Body of pancreas (tissue), 4 donors: ENCODE measurements around the gene MAPK11. TPM values are rescaled to one million over a fixed set of nuclear protein-coding genes. Genes with fewer than 3 reads are reported as not detected.
A peak's percentile ranks its signal among the peaks of the same experiment; 100 is the strongest.

Experiments
- ATAC-seq: fragments of 150-250 bp; one replicate; pipeline ENCODE4 v1.9.1; 2016
- DNase-seq, 4 donors: peaks; one replicate each; pipeline ENCODE4 v3.0.0-alpha.2; 2019
- H3K27ac ChIP-seq, 4 donors: fragments of 200-600 bp; sonication (generic); 1 replicate in 3 of 4; 2 replicates in 1 of 4; pipeline versions ENCODE4 v1.5.1 to v1.6.1; 2016 to 2019; ENCODE audit warnings: mild to moderate bottlenecking in 1 of 4, mixed read lengths in 1 of 4, moderate library complexity in 1 of 4
- H3K27me3 ChIP-seq, 2 donors: fragments of 200-600 bp; sonication (generic); one replicate each; pipeline ENCODE4 v1.6.0; 2016; ENCODE audit warnings: mild to moderate bottlenecking in 1 of 2
- H3K36me3 ChIP-seq, 2 donors: fragments of 200-600 bp; sonication (generic); replicated peaks in 1 of 2; 2 replicates each; pipeline ENCODE4 v1.5.1; 2016; ENCODE audit warnings: low read depth in 2 of 2; ENCODE audit not compliant: insufficient read depth in 1 of 2
- H3K4me1 ChIP-seq: fragments of 200-600 bp; sonication (generic); one replicate; pipeline ENCODE4 v1.6.0; 2016
- H3K4me3 ChIP-seq, 2 donors: fragments of 200-600 bp; sonication (generic); 1 replicate in 1 of 2; 2 replicates in 1 of 2; pipeline ENCODE4 v1.5.1; 2016 to 2019
- H3K9me3 ChIP-seq, 3 donors: fragments of 200-600 bp; sonication (generic); 1 replicate in 2 of 3; 2 replicates in 1 of 3; pipeline ENCODE4 v1.5.1; 2016
- POLR2A ChIP-seq, 3 donors: fragments of 450-650 bp; IDR thresholded peaks; one replicate each; pipeline ENCODE4 v1.6.1; 2016; ENCODE audit warnings: antibody characterized with exemption in 3 of 3, mild to moderate bottlenecking in 2 of 3
- WGBS, 2 donors: methylation state at CpG; one replicate each; pipeline ENCODE4 v1.1.5; 2017; 5-methylcytosine and 5-hydroxymethylcytosine counted together
- intact Hi-C: fragments of 100-400 bp; cut with DNase I; formaldehyde crosslinking; loops from one replicate; pipeline ENCODE4 v1.15.1; 2023
- total RNA-seq, 2 donors: library from RNA; depleted of rRNA; stranded (reverse); fragments of >200 nt; gene quantifications; one replicate each; pipeline ENCODE4 v1.1.0, GENCODE V29; 2016
- TF ChIP-seq, protein P1 (sequence below), 7 experiments: fragments of 450-650 bp in 4 of 7; fragments of 200-600 bp in 3 of 7; sonication (generic) in 3 of 7; IDR thresholded peaks; one replicate each; pipeline ENCODE4 v1.5.1; 2016 to 2019; ENCODE audit warnings: antibody characterized with exemption in 7 of 7

Gene MAPK11
- total RNA-seq, 2 donors from 2014 or later = 3.0 to 3.6 TPM

DNA sequence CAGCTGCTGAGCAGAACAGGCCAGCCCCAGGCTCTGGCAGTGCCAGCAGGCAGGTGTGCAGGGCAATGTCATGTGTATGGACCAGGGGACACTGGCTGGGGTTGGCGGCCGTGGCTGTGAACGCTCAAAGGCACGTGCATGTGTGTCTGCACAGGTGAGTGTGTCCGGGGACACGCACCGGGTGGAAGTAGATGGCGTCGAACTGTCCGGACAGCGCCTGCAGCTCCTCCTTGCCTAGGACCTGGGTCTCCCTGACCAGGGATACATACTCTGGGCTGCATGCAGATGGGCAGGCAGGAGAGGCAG lies 20.0 kb downstream of the MAPK11 start:
- H3K27ac ChIP-seq = no peak overlapping the region

DNA sequence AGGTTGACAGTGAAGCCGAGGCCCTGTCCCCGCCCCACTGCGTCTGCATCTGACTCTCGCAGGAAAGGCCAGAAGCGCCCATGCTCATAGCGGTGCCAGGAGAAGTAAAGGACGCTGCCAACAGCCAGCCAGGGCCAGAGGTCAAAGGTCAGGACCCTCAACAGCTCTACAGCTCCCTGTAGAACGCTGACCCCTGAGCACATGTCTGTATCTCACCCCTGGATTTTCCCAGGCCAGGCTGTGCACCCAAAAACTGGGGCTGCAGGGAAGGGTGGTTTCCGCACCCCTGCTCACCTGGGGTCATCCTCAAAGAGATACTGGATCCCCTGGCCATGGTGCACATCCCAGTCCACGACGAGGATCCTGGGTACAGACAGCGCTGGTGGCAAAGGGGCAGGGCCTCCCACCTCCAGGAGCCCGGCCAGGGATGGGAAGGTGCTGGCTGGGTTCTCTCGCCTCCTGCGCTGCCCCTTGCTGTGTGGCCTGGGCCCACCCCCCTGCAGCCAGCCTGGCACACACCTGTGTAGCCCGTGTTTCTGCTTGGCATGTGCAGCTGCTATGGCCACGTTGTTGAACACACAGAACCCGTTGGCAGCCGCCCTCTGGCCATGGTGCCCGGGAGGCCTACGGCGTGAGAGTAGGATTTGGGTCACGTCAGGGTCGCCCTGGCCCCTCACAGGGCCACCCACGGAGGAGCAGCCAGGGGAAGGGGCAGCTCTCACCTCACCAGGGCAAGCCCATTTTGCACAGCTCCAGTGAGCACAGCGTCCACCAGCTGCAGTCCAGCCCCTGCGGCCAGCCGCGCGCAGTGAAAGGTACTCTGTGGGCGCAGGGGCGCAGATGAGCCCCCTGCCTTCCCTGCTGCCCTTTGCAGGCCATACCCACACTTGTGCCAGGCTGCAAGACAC lies 20.6 kb downstream of the MAPK11 start:
- peaks cover 40% of the 10 kb centered on the region for H3K4me1 ChIP-seq
- WGBS, 2 donors = 80 to 96% methylated on average over 5 to 27 of the region's 32 CpGs
- H3K9me3 ChIP-seq = no peaks in the 10 kb centered on the region
- no peak overlapping the region for H3K27ac ChIP-seq
- DNase-seq = no peak
- H3K36me3 ChIP-seq = no peaks in the 10 kb centered on the region
- no peak for ATAC-seq
- no peak for TF ChIP-seq POLR2A (IDR thresholded peaks at IDR 0.05)
- TF ChIP-seq, protein P1, sequence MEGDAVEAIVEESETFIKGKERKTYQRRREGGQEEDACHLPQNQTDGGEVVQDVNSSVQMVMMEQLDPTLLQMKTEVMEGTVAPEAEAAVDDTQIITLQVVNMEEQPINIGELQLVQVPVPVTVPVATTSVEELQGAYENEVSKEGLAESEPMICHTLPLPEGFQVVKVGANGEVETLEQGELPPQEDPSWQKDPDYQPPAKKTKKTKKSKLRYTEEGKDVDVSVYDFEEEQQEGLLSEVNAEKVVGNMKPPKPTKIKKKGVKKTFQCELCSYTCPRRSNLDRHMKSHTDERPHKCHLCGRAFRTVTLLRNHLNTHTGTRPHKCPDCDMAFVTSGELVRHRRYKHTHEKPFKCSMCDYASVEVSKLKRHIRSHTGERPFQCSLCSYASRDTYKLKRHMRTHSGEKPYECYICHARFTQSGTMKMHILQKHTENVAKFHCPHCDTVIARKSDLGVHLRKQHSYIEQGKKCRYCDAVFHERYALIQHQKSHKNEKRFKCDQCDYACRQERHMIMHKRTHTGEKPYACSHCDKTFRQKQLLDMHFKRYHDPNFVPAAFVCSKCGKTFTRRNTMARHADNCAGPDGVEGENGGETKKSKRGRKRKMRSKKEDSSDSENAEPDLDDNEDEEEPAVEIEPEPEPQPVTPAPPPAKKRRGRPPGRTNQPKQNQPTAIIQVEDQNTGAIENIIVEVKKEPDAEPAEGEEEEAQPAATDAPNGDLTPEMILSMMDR (IDR thresholded peaks at IDR 0.05) = no peak
- no peaks in the 10 kb centered on the region for H3K27me3 ChIP-seq
- intact Hi-C loops = loop anchor here (10.0 kb wide), 1 partner anchor 255 kb away; the partner anchor contains the start of genes LMF2 and NCAPH2
- H3K4me3 ChIP-seq = no peak overlapping the region

More for the DNA sequence above, 20.0 kb downstream of the MAPK11 start:
- Histone ChIP-seq H3K4me1 (peaks cover 40% of the 10 kb centered on the region), H3K9me3 (no peaks in the 10 kb centered on the region), H3K27me3 (no peaks in the 10 kb centered on the region), H3K4me3 (peak overlapping the region in 1 of 2 donors; percentile 44), H3K36me3 (no peaks in the 10 kb centered on the region)
- ATAC-seq (no peak), DNase-seq (no peak)
- WGBS, 2 donors = 57 to 85% methylated on average over 5 to 11 of the region's 11 CpGs
- TF ChIP-seq, protein P1 (IDR thresholded peaks at IDR 0.05) = no peak
- TF ChIP-seq POLR2A (IDR thresholded peaks at IDR 0.05) = no peak
- intact Hi-C loops = no loop called here

DNA sequence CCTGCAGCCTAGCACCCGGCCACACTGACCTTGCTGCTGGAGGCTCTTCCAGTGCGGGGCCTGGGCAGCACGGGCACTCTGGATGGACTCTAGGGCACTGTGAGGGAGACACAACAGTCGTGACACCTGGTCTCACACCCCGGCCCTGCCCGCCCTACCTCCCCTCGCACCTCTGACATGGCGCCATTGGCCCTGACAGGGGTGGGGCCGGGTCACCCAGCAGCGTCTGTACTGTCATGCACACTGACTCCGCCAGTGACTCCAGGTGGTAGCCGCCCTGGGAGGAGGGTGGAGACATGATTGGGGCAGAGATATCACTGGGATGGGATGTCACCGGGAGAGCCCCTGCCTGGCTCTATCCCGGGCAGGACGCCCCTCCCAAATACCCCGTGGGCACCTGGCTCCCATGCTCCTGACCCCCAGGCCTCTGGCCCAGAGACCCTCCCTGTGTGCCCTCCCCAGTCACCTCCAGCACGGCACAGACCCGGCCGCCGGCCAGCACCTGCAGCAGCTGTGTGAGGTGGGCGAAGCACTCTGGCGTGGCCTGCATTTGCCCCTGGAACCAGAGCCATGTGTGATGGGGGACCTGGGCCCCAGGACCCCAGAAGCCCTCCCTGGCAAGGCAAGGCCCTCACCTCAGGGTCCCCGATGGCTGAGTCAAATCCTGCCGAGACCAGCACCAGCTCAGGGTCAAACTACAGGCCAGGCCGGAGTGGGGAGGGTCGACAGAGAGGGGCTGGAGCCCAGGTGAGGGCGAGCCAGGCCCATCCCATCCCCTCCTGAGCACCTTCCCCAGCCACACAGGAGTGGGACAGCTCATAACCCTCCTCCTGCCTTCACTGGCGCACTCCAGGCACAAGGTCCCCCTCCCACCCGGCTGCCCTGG lies 21.7 kb downstream of the MAPK11 start:
- Histone ChIP-seq H3K4me1 (peaks cover 40% of the 10 kb centered on the region), H3K9me3 (no peaks in the 10 kb centered on the region), H3K27me3 (no peaks in the 10 kb centered on the region), H3K4me3 (no peak overlapping the region), H3K36me3 (no peaks in the 10 kb centered on the region), H3K27ac (no peak overlapping the region)
- WGBS, 2 donors = 50 to 86% methylated on average over 2 to 24 of the region's 29 CpGs
- intact Hi-C loops = loop anchor here (10.0 kb wide), 1 partner anchor 256 kb away; the partner anchor contains the start of genes LMF2 and NCAPH2
- ATAC-seq = no peak
- TF ChIP-seq, protein P1 (IDR thresholded peaks at IDR 0.05) = no peak
- no peak for TF ChIP-seq POLR2A (IDR thresholded peaks at IDR 0.05)
- no peak for DNase-seq

DNA sequence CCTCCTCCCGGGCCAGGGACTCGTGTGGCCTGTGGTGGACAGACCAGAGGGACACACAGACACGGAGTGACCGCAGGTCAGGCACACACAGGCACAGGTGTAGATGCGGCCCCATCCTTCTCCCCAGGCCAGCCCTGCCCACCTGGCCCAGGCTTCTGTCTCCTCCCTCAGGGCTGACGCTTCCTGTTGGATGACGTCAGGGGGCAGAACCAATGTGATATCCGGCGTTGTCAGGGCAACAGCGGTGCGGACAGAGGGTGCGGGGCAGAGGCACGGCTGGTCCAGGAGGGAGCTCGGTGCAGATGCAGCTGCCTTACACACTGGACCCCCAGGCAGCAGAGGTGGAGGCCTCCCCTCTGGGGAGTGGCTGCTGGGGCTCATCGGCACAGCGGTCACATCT lies 22.4 kb downstream of the MAPK11 start:
- ATAC-seq = no peak
- Histone ChIP-seq H3K4me3 (no peak overlapping the region), H3K27me3 (no peaks in the 10 kb centered on the region), H3K4me1 (peaks cover 46% of the 10 kb centered on the region), H3K9me3 (no peaks in the 10 kb centered on the region), H3K27ac (no peak overlapping the region), H3K36me3 (no peaks in the 10 kb centered on the region)
- no peak for TF ChIP-seq POLR2A (IDR thresholded peaks at IDR 0.05)
- WGBS, 2 donors = 45 to 90% methylated on average over 6 to 16 of the region's 16 CpGs
- intact Hi-C loops = loop anchor here (10.0 kb wide), 1 partner anchor 257 kb away; the partner anchor contains the start of genes LMF2 and NCAPH2
- DNase-seq = peak in 3 of 4 donors; percentile 50 to 74 (median 65)
